ENCODE results near the gene CTIF. TPM values are rescaled to one million over a fixed set of nuclear protein-coding genes. Genes with fewer than 3 reads are reported as not detected.

The CTIF gene
- total and polyA plus RNA-seq, 12 donors, result 20.5 to 159 (median 57.0) TPM

GRCh38 chr18:48853588-48853987 lies 314.8 kb downstream of the CTIF start:
- H3K27ac ChIP-seq, result no peak overlapping the region

GRCh38 chr18:48854780-48855179 lies 315.9 kb downstream of the CTIF start:
- Histone ChIP-seq H3K27me3 (no peaks in the 10 kb centered on the region), H3K27ac (no peak overlapping the region), H3K4me3 (no peak overlapping the region), H3K36me3 (replicated peaks in 1 of 2) (no peaks in the 10 kb centered on the region), H3K4me1 (replicated peaks in 1 of 2) (peaks cover 16 to 39% of the 10 kb centered on the region in 2 donors), H3K9me3 (replicated peaks in 1 of 3) (no peaks in the 10 kb centered on the region)
- DNase-seq, result no peak
- 78 to 91% (median 89%) methylated on average over 11 of the region's 11 CpGs for WGBS, 4 donors
- no peak for TF ChIP-seq CTCF (IDR thresholded peaks at IDR 0.05)
- no peak for TF ChIP-seq POLR2A (IDR thresholded peaks at IDR 0.05)
- intact Hi-C loops (cut with DNase I), result no loop called here

More at GRCh38 chr18:48853588-48853987, 314.8 kb downstream of the CTIF start:
- Histone ChIP-seq H3K27me3 (no peaks in the 10 kb centered on the region), H3K4me1 (replicated peaks in 1 of 2) (peaks cover 8 to 27% of the 10 kb centered on the region in 2 donors), H3K4me3 (no peak overlapping the region), H3K9me3 (replicated peaks in 1 of 3) (no peaks in the 10 kb centered on the region), H3K36me3 (replicated peaks in 1 of 2) (no peaks in the 10 kb centered on the region)
- TF ChIP-seq POLR2A (IDR thresholded peaks at IDR 0.05) (no peak), CTCF (IDR thresholded peaks at IDR 0.05) (no peak)
- DNase-seq, result no peak
- intact Hi-C loops (cut with DNase I), result no loop called here
- 50 to 77% (median 69%) methylated on average over 3 to 5 of the region's 5 CpGs for WGBS, 4 donors

- WGBS, 4 donors, result 70 to 82% (median 75%) methylated on average over 18 of the region's 18 CpGs
- TF ChIP-seq CTCF (IDR thresholded peaks at IDR 0.05), result no peak
- no peak for TF ChIP-seq POLR2A (IDR thresholded peaks at IDR 0.05)
- peak overlapping the region in 2 of 5 donors; percentile 21 to 23 for H3K27ac ChIP-seq
- H3K27me3 ChIP-seq, result no peaks in the 10 kb centered on the region
- no peak overlapping the region for H3K4me3 ChIP-seq
- no peaks in the 10 kb centered on the region for H3K36me3 ChIP-seq (replicated peaks in 1 of 2)
- H3K9me3 ChIP-seq (replicated peaks in 1 of 3), result no peaks in the 10 kb centered on the region
- peak in 3 of 7 donors; percentile 38 to 47 (median 44) for DNase-seq
- intact Hi-C loops (cut with DNase I), result no loop called here
- peaks cover 23 to 40% of the 10 kb centered on the region in 2 donors for H3K4me1 ChIP-seq (replicated peaks in 1 of 2)
Measured at GRCh38 chr18:48855422-48856377, 316.9 kb downstream of the CTIF start.

- Histone ChIP-seq H3K27ac (no peak overlapping the region), H3K36me3 (replicated peaks in 1 of 2) (no peaks in the 10 kb centered on the region), H3K27me3 (no peaks in the 10 kb centered on the region), H3K4me1 (replicated peaks in 1 of 2) (peaks cover 14 to 25% of the 10 kb centered on the region in 2 donors), H3K9me3 (replicated peaks in 1 of 3) (no peaks in the 10 kb centered on the region), H3K4me3 (no peak overlapping the region)
- WGBS, 4 donors, result 93 to 95% (median 95%) methylated on average over 8 to 14 of the region's 14 CpGs
- no peak for DNase-seq
- TF ChIP-seq CTCF (IDR thresholded peaks at IDR 0.05), result no peak
- TF ChIP-seq POLR2A (IDR thresholded peaks at IDR 0.05), result no peak
- intact Hi-C loops (cut with DNase I), result no loop called here
Measured at GRCh38 chr18:48857023-48857694, 318.3 kb downstream of the CTIF start.
